Esophagus squamous epithelium (tissue), 4 donors: ENCODE measurements around the gene ARMH3.

Experiments
- POLR2A ChIP-seq, 4 donors: fragments of 450-650 bp; IDR thresholded peaks; one replicate each; pipeline ENCODE4 v1.6.1; 2017; ENCODE audit warnings: antibody characterized with exemption in 4 of 4, mild to moderate bottlenecking in 4 of 4, moderate library complexity in 3 of 4
- TF ChIP-seq, protein P1 (sequence below), 6 experiments: fragments of 450-650 bp in 4 of 6; fragments of 200-600 bp in 2 of 6; sonication (generic) in 2 of 6; IDR thresholded peaks; one replicate each; pipeline ENCODE4 v1.5.1; 2016 to 2019; ENCODE audit warnings: antibody characterized with exemption in 6 of 6, mild to moderate bottlenecking in 4 of 6, moderate library complexity in 4 of 6

DNA sequence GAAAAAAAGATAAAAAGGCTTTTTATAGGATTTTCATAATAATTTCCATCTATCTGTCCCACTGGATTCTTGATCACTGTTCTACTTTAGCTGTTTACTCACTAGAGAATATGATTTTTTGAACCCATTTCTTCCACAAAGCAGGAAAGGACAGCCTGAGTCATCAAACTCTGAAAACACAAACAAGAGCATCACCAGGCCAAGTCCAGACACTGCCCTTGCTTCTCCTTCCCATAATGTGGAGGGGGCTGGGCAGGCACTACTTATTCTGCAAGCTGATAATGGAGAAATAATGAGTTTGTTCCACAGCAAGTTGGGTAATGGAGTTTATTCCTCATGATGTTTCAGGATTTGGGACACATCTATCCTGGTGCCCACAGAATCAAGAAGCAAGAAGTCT, 199.3 kb downstream of the ARMH3 start:
- TF ChIP-seq, protein P1, sequence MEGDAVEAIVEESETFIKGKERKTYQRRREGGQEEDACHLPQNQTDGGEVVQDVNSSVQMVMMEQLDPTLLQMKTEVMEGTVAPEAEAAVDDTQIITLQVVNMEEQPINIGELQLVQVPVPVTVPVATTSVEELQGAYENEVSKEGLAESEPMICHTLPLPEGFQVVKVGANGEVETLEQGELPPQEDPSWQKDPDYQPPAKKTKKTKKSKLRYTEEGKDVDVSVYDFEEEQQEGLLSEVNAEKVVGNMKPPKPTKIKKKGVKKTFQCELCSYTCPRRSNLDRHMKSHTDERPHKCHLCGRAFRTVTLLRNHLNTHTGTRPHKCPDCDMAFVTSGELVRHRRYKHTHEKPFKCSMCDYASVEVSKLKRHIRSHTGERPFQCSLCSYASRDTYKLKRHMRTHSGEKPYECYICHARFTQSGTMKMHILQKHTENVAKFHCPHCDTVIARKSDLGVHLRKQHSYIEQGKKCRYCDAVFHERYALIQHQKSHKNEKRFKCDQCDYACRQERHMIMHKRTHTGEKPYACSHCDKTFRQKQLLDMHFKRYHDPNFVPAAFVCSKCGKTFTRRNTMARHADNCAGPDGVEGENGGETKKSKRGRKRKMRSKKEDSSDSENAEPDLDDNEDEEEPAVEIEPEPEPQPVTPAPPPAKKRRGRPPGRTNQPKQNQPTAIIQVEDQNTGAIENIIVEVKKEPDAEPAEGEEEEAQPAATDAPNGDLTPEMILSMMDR (IDR thresholded peaks at IDR 0.05) = no peak
- TF ChIP-seq POLR2A (IDR thresholded peaks at IDR 0.05) = no peak
